Left lung (tissue), 10 donors: ENCODE measurements around the gene FAM229A. TPM values are rescaled to one million over a fixed set of nuclear protein-coding genes. Genes with fewer than 3 reads are reported as not detected.
"Not testable (repeated sequence)": the region's sequence is repeated elsewhere in the genome, so short reads cannot be mapped to it uniquely, and the experiment has no call there.

Experiments used
- ATAC-seq: fragments of 200-7000 bp; cut with Tn5 transposase; one replicate; pipeline ENCODE4 v1.9.1; 2020; ENCODE audit warnings: moderate library complexity
- DNase-seq, 4 donors: peaks; one replicate each; pipeline ENCODE4 v3.0.0-alpha.2; 2013 to 2020
- H3K27ac ChIP-seq, 2 donors: fragments of 200-600 bp; sonication (generic) in 1 of 2; one replicate each; pipeline versions ENCODE4 v1.5.0 to v1.8.0; 2020 to 2021
- H3K27me3 ChIP-seq, 2 donors: fragments of 200-600 bp; sonication (generic) in 1 of 2; one replicate each; pipeline versions ENCODE4 v1.5.0 to v1.8.0; 2020 to 2021
- H3K36me3 ChIP-seq, 2 donors: fragments of 200-600 bp; sonication (generic) in 1 of 2; one replicate each; pipeline versions ENCODE4 v1.5.0 to v1.8.0; 2020 to 2021
- H3K4me1 ChIP-seq, 2 donors: fragments of 200-600 bp; one replicate each; pipeline ENCODE4 v1.8.0; 2021
- H3K4me3 ChIP-seq, 2 donors: fragments of 200-600 bp; sonication (generic) in 1 of 2; one replicate each; pipeline versions ENCODE4 v1.5.0 to v1.8.0; 2020 to 2021; ENCODE audit warnings: mild to moderate bottlenecking in 1 of 2
- H3K9me3 ChIP-seq, 2 donors: fragments of 200-600 bp; sonication (generic) in 1 of 2; one replicate each; pipeline versions ENCODE4 v1.5.0 to v1.8.0; 2020 to 2021
- intact Hi-C, 2 donors: fragments of 100-400 bp; cut with DNase I; formaldehyde crosslinking; loops; one replicate each; pipeline versions ENCODE4 v1.11.2 to v1.14.2; 2022
- polyA plus RNA-seq, 6 donors: library from polyadenylated mRNA; unstranded; fragments of 120-200 nt; gene quantifications; one replicate each; pipeline ENCODE4 v1.2.1, GENCODE V29; 2013; ENCODE audit not compliant: insufficient read length in 6 of 6
- total RNA-seq, 2 donors: library from RNA; stranded (reverse); fragmentation: NEBNext Ultra II Directional; extraction: Animal tissue kit (Norgen Biotek cat#: 25700); gene quantifications; one replicate each; pipeline ENCODE4 v1.2.1, GENCODE V29; 2021
- TF ChIP-seq, protein P1 (sequence below), 2 donors: fragments of 200-600 bp; sonication (generic) in 1 of 2; IDR thresholded peaks; one replicate each; pipeline versions ENCODE4 v1.5.0 to v1.8.0; 2021; ENCODE audit warnings: antibody characterized with exemption in 2 of 2
- donor health status: DM: no; HTN: yes; CAD: no.
- donor health status: DM: no; HTN: no; CAD: no.

FAM229A gene
- total and polyA plus RNA-seq, 8 donors, result 4.4 to 14.0 (median 6.7) TPM

- peaks cover 0 to 5% of the 10 kb centered on the region in 2 donors for H3K4me1 ChIP-seq
- DNase-seq (no peak), ATAC-seq (no peak)
- no peak overlapping the region for H3K27ac ChIP-seq
- H3K27me3 ChIP-seq, result no peaks in the 10 kb centered on the region
- H3K4me3 ChIP-seq, result no peak overlapping the region
- no peaks in the 10 kb centered on the region for H3K9me3 ChIP-seq
- TF ChIP-seq, protein P1, sequence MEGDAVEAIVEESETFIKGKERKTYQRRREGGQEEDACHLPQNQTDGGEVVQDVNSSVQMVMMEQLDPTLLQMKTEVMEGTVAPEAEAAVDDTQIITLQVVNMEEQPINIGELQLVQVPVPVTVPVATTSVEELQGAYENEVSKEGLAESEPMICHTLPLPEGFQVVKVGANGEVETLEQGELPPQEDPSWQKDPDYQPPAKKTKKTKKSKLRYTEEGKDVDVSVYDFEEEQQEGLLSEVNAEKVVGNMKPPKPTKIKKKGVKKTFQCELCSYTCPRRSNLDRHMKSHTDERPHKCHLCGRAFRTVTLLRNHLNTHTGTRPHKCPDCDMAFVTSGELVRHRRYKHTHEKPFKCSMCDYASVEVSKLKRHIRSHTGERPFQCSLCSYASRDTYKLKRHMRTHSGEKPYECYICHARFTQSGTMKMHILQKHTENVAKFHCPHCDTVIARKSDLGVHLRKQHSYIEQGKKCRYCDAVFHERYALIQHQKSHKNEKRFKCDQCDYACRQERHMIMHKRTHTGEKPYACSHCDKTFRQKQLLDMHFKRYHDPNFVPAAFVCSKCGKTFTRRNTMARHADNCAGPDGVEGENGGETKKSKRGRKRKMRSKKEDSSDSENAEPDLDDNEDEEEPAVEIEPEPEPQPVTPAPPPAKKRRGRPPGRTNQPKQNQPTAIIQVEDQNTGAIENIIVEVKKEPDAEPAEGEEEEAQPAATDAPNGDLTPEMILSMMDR (IDR thresholded peaks at IDR 0.05), result no peak
- H3K36me3 ChIP-seq, result no peaks in the 10 kb centered on the region
- intact Hi-C loops, result no loop called here
These were observed 42.7 kb upstream of the FAM229A start for GRCh38 chr1:32404946-32405345.

GRCh38 chr1:32400876-32401631, 38.8 kb upstream of the FAM229A start:
- no peaks in the 10 kb centered on the region for H3K27me3 ChIP-seq
- ATAC-seq (peak; percentile 98), DNase-seq (peak; percentile 74 to 91 (median 84))
- H3K36me3 ChIP-seq, result no peaks in the 10 kb centered on the region
- peaks cover 0 to 5% of the 10 kb centered on the region in 2 donors for H3K4me1 ChIP-seq
- TF ChIP-seq, protein P1 (IDR thresholded peaks at IDR 0.05), result peak; percentile 76 to 85
- peak overlapping the region in 1 of 2 donors; percentile 28 for H3K27ac ChIP-seq
- intact Hi-C loops, result no loop called here
- no peak overlapping the region for H3K4me3 ChIP-seq
- H3K9me3 ChIP-seq, result no peaks in the 10 kb centered on the region

DNA sequence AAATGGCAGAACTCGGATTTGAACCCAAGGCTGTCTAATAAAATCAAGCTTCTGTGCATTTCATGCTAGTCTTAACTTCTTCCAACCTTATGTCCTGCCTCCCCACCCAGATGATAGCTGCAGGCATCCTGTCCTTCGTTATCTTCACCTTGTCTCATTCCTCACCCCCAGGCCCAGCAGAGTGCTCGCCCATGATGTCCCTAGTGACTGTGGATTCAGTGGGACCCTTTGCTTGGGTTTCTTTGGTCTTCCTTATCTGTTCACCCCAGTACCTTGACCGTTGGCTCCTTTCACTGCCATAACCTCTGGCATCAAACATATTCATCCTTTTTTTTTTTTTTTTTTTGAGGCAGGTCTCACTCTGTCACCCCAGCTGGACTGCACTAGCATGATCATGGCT, 37.6 kb upstream of the FAM229A start:
- TF ChIP-seq, protein P1 (IDR thresholded peaks at IDR 0.05), result no peak
- no peaks in the 10 kb centered on the region for H3K27me3 ChIP-seq
- ATAC-seq (no peak), DNase-seq (no peak)
- H3K4me3 ChIP-seq, result no peak overlapping the region
- no peak overlapping the region for H3K27ac ChIP-seq
- peaks cover 0 to 14% of the 10 kb centered on the region in 2 donors for H3K4me1 ChIP-seq
- no peaks in the 10 kb centered on the region for H3K9me3 ChIP-seq
- intact Hi-C loops, result no loop called here
- no peaks in the 10 kb centered on the region for H3K36me3 ChIP-seq

DNA sequence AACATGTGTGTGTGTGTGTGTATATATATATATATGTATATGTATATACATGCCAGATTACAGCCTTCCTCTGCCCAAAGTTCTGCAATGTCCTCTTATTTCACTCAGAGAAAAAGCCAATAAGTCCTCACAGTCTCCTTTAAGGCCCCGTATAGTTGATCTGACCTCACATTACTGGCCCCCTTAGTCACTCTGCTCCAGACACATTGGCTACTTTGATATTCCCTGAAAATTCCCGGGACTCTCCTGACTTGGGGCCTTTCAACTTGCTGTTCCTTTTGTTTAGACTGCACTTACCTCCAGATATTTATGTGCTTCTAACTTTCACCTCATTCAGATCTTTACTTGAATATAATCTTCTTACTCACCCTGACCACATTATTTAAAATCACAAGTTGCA, 36.1 kb upstream of the FAM229A start:
- H3K27me3 ChIP-seq, result no peaks in the 10 kb centered on the region
- H3K4me3 ChIP-seq, result no peak overlapping the region
- intact Hi-C loops, result no loop called here
- no peak overlapping the region for H3K27ac ChIP-seq
- peaks cover 3 to 19% of the 10 kb centered on the region in 2 donors for H3K4me1 ChIP-seq
- TF ChIP-seq, protein P1 (IDR thresholded peaks at IDR 0.05), result no peak
- ATAC-seq (no peak), DNase-seq (no peak)
- H3K9me3 ChIP-seq, result no peaks in the 10 kb centered on the region
- no peaks in the 10 kb centered on the region for H3K36me3 ChIP-seq

DNA sequence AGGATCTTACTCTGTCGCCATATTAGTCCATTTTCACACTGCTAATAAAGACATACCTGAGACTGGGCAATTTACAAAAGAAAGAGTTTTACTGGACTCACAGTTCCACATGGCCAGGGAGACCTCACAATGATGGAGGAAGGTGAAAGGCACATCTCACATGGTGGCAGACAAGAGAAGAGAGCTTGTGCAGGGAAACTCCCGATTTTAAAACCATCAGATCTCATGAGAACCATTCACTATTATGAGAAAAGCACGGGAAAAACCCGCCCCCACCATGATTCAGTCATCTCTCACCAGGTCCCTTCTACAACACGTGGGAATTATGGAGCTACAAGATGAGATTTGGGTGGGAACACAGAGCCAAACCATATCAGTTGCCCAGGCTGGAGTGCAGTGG, 34.2 kb upstream of the FAM229A start:
- H3K27me3 ChIP-seq, result not testable (repeated sequence)

More for the DNA sequence above, 34.2 kb upstream of the FAM229A start:
- H3K36me3 ChIP-seq, H3K4me3 ChIP-seq, ATAC-seq, intact Hi-C loops, DNase-seq, H3K27ac ChIP-seq, H3K9me3 ChIP-seq: not testable (repeated sequence)
- peaks cover 11 to 38% of the 10 kb centered on the region in 2 donors for H3K4me1 ChIP-seq
